GM19240 (cell line): ENCODE data around the gene MGAT5B.

Experiments
- DNase-seq: peaks from one replicate; pipeline ENCODE4 v3.0.0; 2011; ENCODE audit warnings: low spot score; ENCODE audit not compliant: insufficient read length

Gene MGAT5B

DNA sequence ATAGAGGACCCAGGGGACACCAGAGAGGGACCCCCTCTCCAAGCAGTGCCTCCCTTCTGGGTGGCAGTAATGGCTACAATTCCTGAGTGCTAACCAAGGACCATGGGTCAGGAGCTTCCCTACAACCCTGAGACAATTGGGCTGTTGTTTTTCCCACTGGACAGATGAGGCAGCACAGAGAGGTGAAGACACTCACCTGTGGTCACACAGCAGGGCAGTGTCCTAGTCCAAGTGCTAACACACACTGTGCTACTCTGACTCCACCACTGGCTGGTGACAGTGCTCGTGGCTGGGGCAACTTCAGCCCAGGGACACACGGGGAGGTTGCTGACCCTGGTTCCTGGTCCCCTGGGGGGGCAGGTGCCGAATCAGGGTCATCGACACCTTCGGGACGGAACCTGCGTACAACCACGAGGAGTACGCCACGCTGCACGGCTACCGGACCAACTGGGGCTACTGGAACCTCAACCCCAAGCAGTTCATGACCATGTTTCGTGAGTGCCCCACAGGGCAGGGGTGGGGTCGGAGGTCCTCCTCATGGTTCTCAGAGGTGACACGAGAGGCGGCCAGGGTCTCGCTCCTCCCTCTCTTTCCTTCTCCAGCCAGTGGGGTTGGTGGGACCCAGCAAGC lies 58.1 kb downstream of the MGAT5B start:
- DNase-seq: no peak

DNA sequence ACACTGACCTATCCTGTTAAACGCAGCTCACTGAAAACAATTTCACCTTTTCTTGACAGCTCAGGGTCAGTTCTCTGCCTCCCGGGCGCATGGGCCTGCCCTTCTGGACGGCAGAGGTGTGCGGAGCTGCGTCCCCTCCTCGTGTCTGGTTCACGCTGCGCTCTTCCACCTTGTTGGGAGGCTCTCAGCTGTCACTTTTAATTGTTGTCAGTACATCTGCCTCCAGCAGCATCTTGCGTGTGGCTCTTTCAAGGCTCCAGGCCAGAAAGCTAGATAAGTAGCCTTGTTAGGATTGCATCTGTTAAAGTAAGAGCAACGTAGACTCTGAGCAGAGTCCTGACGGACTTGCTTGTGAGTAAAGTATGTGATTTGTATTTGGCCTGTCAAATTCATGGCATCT lies 59.4 kb downstream of the MGAT5B start:
- DNase-seq: no peak

DNA sequence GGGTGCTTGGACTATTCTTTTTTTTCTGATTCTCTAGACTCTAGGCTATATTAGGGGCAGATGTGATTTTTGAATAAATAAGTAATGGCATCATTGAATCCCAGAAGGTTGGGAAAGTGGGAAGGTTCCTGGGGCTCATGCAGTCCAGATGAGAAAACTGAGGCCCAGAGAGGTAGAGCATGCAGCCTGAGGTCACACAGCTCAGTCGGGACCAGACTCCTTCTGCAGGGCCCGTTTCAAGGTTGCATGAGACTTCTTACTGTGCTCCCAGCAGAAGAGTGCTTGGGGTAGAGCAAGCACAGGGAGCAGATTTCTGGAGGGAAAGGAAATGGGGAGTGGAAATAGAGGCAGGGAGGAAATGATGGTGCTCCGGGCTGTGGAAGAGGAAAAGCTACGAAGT lies 59.8 kb downstream of the MGAT5B start:
- DNase-seq: no peak

DNA sequence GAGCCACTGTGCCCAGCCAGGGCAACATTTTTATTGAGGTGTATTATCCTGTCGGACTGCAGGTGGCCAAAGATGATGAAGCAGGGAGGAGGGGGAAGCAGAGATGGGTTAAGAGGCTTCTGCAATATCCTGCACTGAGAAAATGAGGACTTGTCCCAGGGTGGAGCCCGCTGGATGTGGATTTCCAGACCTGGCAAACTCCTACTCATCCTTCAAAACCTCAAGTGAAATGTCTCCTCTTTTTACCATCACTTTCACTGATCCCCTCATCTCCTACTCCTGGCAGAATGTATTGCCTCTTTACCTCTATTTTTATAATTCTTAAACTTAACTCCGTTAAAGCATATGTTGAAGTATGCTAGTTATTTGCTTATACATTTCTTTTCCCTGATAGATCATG lies 60.9 kb downstream of the MGAT5B start:
- DNase-seq: no peak

DNA sequence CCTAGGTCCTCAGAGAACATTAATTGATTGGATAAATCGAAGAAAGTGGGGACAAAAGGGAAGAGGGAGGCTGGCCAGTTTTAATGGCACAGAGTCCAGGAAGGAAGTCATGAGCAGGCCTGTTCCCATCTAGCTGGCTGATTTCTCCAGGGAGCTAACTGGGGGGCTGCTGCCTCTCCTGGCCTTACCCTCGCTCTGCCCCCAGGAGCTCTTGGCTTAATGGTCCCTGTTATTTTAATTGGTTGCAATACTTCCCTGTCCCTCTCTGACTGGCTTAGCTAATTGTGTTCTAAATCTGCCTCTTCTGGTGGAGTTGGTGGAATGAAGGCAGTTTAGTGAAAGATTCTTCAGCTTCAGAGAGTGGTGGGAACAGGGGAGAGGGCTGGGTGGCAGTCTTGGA lies 61.4 kb downstream of the MGAT5B start:
- no peak for DNase-seq

DNA sequence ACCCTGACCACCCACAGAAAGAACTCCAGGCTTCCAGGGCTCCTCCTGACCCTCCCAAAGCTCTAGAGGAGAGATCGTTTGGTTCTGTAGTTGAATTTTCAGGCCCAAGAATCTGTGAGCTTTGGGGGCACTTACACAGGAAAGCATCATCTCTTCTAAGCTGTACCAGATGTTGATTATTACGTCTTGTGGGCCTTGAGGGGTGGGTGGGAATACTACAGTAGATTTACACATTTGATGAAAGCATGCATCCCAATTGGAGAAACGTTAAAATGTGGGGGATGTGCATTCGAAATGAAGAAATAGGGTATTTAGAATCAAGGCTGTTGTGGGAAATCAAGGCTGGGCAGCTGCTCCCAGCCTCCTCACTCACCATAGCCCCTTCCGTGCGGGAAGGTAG lies 61.9 kb downstream of the MGAT5B start:
- no peak for DNase-seq

DNA sequence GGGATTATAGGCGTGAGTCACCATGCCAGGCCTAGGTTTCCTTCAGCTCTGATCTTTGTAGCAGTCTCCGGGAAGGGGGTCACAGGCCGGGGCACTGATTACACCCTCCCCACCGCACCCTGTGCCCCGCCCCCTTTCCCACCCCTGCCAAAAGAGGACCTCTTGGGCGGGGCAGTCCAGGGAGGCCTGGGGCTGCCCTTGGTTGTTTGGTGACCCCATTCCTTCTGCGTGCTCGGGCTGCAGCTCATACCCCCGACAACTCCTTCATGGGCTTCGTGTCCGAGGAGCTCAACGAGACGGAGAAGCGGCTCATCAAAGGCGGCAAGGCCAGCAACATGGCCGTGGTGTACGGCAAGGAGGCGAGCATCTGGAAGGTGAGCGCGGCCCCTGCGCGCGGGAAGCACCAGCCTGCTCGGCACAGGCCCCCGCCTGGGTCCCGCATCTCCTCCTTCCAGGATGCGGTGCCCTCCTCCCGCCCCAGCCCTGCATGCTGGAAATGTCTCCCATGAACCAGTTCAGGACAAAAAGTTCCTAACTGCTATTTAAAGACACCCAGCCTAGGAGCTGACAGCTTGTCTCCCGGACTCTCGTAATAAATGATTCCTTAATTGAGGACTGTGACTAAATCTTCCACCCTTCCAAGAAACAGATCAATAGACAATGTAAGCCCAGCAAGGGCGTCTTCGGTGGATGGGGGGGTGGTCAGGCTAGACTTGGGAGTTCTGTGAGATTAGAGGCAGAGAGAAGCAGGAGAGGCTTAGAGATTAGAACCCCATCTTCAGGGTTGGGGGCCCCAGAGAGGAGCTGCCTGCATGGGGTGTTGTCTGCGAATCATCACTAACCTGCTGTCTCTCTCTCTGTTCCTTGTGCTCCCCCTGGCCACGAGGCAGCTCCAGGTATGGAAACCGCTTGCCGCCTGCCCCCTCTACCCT lies 64.5 kb downstream of the MGAT5B start:
- DNase-seq: no peak

DNA sequence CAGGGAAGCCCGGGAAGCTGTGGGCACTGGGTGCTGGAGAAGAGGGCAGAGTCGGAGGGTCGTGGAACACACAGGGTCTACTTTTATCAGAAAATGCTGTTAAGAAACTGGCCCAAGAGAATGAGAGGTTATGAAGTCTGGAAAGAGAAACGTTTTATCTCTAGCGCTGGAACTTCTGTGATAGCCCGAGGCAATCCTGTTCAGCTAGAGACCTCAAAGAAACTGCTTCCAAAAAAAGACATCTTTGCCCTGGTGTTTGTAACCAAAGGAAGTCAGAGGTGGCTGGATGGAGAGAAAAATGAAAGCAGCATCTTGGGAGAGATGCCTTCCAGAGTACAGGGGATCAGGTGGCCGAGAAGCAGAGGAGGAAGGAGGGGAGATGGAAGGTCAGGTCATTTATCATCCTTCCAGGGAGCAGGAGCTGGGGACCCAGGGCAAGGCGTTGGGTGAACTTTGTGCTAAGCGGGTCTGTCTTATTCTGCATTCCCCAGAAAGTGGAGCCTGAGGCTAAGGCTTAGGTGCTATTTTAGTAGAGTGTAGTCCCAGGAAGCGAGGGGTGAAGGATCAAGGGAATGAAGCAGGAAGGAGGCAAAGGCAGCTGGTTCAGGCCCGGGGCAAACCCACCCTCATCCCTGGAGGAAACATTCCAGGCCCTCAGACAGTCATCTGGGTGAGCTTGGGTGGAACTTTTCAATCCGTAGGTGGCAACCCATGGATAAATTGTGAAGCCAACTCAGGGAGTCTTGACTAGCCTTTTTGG lies 66.5 kb downstream of the MGAT5B start:
- no peak for DNase-seq

DNA sequence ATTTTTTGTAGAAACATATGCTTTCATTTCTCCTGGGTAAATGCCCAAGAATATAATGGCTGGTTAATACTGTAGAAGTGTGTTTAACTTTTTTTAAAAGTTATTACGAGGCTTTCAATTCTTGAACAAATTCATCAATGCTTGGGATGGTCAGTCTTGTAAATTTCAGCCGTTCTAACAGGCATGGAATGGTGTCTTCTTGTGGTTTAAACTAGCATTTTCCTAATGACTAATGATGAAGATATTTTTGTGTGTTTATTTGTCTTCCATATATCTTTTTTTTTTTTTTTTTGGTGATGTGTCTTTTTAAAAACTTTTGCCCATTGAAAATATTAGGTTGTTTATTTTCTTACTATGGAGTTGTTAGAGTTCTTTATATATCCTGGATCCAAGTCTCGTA lies 67.1 kb downstream of the MGAT5B start:
- DNase-seq: no peak

DNA sequence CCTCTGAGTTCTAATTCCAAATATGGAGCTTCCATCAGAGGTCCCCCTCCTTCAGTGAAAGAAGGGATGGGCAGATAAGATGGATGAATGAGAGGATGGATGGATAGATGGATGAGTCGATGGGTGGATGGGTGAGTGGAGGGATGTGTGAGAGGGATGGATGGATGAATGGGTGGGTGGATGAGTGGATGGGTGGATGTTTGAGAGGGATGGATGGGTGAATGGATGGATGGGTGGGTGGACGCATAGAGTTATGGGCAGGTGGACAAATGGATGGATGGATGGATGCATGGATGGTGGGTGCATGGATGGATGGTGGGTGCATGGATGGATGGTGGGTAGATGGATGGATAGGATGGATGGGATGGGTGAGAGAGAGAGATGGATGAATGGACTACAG lies 69.0 kb downstream of the MGAT5B start:
- DNase-seq: no peak

DNA sequence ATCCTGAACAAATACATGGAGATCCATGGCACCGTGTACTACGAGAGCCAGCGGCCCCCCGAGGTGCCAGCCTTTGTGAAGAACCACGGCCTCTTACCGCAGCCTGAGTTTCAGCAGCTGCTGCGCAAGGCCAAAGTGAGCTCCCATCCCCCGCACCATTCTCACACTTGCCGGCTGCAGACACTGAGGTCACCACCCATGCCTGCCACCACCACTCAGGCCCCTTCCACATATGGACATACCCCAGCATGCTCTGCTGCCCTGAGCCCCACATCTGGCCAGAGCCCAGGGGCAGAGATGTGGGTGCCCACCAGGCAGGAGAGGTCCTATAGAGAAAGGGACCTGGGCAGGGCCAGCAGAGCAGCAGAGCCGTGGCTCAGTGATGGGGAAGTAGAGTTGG lies 69.8 kb downstream of the MGAT5B start:
- no peak for DNase-seq

DNA sequence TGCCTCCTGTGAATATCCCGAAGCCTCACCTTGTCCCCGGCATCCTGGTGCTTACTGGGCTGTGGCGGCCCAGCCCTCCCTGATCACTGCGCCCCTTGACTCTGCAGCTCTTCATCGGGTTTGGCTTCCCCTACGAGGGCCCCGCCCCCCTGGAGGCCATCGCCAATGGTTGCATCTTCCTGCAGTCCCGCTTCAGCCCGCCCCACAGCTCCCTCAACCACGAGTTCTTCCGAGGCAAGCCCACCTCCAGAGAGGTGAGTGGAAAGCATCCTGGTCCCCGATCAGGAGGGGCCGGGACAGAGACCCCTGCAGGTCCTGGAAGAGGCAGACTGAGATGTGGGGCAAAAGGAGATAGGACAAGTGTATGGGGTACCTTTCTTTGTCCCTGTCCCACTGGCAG lies 72.1 kb downstream of the MGAT5B start:
- no peak for DNase-seq

DNA sequence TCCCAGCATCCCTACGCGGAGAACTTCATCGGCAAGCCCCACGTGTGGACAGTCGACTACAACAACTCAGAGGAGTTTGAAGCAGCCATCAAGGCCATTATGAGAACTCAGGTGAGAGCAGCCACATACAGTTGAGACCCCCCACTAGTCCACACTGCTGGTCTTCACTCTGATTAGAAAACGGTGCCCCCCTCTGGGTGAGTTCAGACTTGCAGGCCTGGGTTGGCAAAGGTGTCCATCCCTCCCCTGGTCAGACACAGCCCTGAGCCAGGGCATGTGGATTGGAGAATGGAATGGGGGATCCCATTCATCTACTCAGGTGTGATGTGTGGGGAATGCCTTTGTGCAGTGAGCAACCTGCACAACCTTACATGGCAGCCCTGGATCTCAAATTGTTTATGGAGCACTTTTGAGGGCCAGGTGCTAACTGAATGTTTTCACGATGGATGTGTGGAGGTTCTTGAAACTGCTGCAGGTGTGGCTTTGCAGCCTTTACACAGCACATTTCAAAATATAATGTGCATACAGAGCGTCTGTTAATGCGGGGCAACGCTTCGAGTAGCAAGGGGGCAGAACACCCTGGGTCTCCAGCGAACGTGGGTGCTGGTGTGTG lies 72.6 kb downstream of the MGAT5B start:
- DNase-seq: no peak

DNA sequence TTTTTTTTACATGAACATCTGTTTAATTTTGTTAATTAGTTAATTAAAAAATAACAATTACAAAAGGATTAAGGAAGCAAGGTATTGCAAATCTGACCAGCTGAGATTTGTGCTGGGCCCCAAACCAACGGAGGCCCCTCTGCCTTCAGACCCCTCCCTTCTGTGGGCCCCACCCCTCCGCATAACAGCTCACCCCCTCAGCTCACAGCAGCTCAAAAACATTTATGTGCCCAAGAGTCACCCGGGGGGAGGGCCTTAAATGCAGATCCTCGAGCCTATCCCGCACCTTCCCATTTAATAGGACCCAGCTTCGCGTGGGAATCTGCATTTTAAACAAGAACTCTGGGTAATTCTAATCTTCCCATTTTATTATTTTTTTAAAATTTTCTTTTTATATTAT lies 75.0 kb downstream of the MGAT5B start:
- no peak for DNase-seq

DNA sequence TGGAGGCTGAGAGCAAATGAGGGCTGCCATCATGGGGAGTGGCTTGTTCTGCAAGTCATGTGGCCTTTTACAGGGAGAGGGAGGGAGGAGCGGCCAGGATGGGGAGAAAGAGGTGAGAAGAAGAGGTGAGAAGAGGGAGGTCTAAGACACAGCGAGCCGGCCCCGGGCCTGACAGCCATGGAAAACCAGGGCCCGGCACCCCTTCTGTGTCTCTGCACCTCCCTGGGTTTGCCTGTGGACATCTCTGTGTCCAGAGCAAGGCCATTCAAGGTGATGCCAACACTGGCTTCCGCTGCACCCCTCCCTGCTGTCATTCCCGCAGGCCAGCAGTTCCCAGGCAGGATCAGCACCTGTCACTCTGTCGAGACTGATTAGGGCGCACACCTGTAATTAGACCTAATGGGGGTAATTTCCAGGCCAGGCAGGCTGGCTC lies 75.6 kb downstream of the MGAT5B start:
- DNase-seq: no peak

DNA sequence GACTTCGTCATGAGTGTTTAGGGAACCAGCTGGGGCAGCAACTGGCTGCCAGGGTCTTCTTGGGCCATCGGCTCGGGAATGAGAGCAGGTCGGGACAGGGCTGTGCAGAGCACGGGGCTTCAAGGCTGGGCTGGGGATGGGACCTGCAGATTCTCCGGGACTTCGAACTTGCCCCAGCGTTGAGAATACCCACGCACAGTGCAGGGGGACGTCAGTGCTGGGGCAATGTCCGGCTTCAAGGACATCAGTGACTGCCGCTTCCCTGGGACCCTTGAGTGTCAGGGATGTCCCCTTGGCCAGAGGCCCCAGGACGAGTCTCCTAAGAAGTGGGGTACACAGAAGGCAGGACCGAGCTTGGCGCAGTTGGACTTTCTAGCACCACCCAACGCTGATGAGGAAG lies 76.3 kb downstream of the MGAT5B start:
- DNase-seq: no peak

DNA sequence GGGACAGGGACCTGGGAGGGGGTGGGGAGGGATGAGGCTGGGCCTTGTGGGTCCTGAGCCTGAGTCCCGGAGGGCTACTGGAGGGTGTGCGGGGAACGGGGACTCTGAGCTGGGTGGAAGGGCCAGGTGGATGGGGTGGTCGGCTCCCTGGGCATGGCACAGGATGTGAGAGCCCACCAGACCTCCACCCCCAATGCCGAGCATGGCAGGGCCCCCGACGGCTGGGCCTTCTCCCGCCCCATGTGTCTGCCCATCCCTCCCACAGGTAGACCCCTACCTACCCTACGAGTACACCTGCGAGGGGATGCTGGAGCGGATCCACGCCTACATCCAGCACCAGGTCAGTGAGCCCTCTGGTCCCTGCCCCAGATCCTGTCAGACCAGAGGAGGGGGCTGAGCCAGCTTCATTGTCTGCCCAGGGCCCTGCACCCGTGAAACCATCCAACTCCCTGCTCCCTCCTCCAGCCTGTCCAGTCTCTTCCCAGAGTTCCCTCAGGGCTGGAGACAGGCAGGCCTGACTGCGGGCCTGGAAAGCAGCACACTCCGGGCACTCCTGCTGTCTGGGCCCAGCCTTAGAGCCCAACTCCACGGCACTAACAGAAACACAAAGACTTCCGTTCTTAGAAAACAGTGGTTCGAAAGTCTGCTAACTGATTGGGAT lies 78.0 kb downstream of the MGAT5B start:
- no peak for DNase-seq

DNA sequence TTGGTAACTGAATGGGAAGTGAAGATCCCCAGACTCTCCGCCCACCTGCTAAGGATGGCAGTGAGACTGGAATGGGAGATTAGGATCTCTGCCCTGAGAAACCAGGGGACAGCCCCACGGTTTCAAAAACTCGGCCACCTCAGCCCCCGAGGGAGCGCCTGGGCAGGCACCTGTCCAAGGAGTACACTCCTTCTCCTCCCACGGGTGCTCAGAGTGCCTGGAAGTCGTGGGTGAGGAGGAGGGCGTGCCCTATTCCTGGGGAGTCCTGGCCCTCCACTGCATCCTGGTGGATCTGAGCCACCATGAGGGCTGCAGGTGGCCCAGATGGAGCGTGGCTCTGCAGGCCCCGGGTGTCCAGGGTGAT lies 78.5 kb downstream of the MGAT5B start:
- DNase-seq: no peak

DNA sequence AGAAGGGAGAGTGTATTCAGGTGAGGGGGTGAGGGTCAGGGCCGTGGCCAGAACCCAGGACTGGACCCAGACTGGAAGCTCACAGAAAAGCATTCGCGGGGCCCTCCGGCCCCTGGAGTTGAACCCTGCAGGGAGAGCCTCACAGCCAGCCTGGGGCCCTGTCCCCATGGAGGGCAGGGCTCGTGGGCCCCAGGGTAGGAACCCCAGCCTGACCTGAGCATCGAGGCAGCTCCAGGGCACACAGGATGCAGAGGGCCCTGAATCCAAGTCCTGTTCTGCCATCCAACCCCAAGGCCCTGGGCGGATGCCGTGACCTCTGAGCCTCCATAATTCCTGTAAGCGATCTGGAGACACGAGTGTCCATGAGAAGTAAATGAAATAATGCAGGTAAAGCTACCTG lies 79.1 kb downstream of the MGAT5B start:
- DNase-seq: no peak

DNA sequence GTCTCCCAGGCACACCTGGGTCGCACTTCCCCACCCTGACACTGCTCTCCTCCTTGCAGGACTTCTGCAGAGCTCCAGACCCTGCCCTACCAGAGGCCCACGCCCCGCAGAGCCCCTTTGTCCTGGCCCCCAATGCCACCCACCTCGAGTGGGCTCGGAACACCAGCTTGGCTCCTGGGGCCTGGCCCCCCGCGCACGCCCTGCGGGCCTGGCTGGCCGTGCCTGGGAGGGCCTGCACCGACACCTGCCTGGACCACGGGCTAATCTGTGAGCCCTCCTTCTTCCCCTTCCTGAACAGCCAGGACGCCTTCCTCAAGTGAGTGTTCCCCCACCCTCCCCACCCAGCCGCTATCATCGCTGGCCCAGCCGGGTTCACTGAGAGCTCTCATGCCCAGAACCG lies 79.6 kb downstream of the MGAT5B start:
- no peak for DNase-seq

DNA sequence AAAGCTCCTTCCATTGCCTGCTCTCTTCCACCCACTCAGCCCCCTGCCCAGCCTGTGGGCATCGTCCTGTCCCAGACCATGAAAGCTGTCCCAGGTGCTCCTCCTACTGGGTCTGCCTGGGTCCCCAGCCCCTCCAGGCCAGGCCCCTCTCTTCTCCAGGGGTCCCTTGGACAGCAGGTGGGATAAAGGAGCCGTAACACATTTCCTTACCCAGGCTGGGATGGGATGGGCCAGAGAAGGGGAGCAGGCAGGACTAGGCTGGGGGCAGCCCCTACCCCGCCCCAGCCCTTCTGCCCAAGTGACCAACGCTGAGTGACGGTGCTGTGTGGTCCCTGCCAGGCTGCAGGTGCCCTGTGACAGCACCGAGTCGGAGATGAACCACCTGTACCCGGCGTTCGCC lies 80.1 kb downstream of the MGAT5B start:
- DNase-seq: no peak
